ENCODE results near the gene LRRC53.

LRRC53 gene

DNA sequence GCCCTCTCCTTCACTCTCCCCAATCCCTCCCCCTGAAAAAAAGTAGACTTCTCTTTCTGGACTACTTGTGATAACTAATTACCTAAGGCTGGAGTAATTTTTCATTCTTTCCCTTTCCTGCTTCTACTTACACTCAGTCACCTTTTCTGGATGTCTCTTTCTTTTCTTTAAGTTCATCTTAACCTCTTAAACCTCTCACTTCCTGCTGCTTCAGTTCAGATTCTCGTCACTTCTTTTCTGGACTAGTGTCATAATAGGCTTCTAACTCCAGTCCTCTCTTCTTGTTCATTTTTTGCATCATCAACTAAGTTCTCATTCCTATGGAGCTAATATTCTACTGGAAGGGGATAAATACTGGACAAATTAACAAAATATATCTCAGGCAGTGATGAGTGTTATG lies 75.4 kb downstream of the LRRC53 start:
- H3K4me3 ChIP-seq (ENCODE audit: low read depth in 1 of 5, low read length in 5 of 5): no peak overlapping the region
- no peaks in the 10 kb centered on the region for H3K9me3 ChIP-seq (ENCODE audit: control insufficient read depth in 5 of 5, low read length in 5 of 5)
- no peak overlapping the region for H3K9ac ChIP-seq (ENCODE audit: low read length in 5 of 5)
- no peak overlapping the region for H3K27ac ChIP-seq (ENCODE audit: low read depth, low read length)
- no peaks in the 10 kb centered on the region for H3K4me1 ChIP-seq (ENCODE audit: control insufficient read depth in 5 of 5, insufficient read depth in 5 of 5, low read length in 5 of 5)
- H3K27me3 ChIP-seq (ENCODE audit: control insufficient read depth in 5 of 5, insufficient read depth in 4 of 5, low read length in 5 of 5): no peaks in the 10 kb centered on the region
- no peaks in the 10 kb centered on the region for H3K36me3 ChIP-seq (ENCODE audit: control insufficient read depth in 5 of 5, insufficient read depth in 5 of 5, low read length in 5 of 5)

DNA sequence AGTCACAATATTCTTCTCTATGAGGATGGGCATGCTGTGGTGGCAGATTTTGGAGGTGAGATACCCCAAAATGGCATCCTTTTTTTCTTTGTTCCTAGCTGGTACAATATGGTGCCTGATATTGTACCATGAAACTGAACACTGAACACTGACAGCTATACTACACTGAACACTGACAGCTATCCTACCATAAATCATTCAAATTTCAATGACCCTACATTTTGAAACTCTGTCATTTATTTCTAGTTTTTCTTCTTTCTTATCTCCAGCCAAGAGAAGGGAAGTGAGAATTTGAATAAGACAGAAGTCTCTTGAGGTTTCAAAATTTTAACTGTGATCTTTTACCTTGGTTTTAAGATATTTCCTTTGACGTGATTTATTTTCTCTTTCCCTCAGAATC lies 76.3 kb downstream of the LRRC53 start:
- Histone ChIP-seq H3K4me3 (ENCODE audit: low read depth in 1 of 5, low read length in 5 of 5) (no peak overlapping the region), H3K4me1 (ENCODE audit: control insufficient read depth in 5 of 5, insufficient read depth in 5 of 5, low read length in 5 of 5) (no peaks in the 10 kb centered on the region), H3K27ac (ENCODE audit: low read depth, low read length) (no peak overlapping the region), H3K9me3 (ENCODE audit: control insufficient read depth in 5 of 5, low read length in 5 of 5) (no peaks in the 10 kb centered on the region), H3K36me3 (ENCODE audit: control insufficient read depth in 5 of 5, insufficient read depth in 5 of 5, low read length in 5 of 5) (no peaks in the 10 kb centered on the region), H3K27me3 (ENCODE audit: control insufficient read depth in 5 of 5, insufficient read depth in 4 of 5, low read length in 5 of 5) (no peaks in the 10 kb centered on the region), H3K9ac (ENCODE audit: low read length in 5 of 5) (no peak overlapping the region)

DNA sequence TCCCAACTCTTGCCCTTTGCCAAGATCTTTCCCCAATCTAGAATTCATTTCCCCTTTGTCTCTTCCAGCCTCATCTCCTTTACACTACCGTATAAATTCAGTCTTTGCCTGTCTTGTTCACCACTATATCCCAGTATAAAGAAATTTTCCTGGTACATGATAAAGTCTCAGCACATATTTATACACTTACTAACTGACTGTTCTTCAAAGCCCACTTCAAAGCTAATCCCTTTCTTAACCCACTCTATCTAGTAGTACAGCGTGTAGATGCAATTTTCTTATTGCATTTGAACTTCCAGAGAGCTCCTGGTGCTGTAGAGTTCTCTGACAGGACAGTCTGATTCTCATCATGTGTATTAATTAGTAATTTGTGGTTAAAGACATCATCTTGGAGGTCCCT lies 78.1 kb downstream of the LRRC53 start:
- Histone ChIP-seq H3K9ac (ENCODE audit: low read length in 5 of 5) (no peak overlapping the region), H3K4me3 (ENCODE audit: low read depth in 1 of 5, low read length in 5 of 5) (no peak overlapping the region), H3K9me3 (ENCODE audit: control insufficient read depth in 5 of 5, low read length in 5 of 5) (no peaks in the 10 kb centered on the region), H3K36me3 (ENCODE audit: control insufficient read depth in 5 of 5, insufficient read depth in 5 of 5, low read length in 5 of 5) (no peaks in the 10 kb centered on the region), H3K4me1 (ENCODE audit: control insufficient read depth in 5 of 5, insufficient read depth in 5 of 5, low read length in 5 of 5) (no peaks in the 10 kb centered on the region), H3K27me3 (ENCODE audit: control insufficient read depth in 5 of 5, insufficient read depth in 4 of 5, low read length in 5 of 5) (no peaks in the 10 kb centered on the region), H3K27ac (ENCODE audit: low read depth, low read length) (no peak overlapping the region)

DNA sequence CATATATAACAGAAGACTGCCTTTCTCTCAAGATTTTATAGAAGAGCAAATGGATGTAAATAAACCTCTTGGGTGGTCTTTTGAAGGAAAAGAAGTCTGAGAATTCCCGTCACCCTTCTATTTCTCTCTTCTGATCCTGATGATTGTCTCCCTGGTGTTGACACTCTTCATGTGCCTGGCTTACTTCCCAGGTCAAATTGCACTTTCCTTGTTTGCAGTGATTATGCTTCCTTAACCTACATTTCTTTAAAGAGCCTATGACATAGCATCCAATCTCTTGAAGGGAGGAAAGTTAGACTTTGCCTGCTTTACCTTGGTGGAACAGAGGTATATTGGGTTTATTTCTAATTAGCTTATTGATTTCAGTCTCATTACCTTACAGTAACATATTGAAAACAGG lies 80.1 kb downstream of the LRRC53 start:
- H3K27ac ChIP-seq (ENCODE audit: low read depth, low read length): no peak overlapping the region
- no peaks in the 10 kb centered on the region for H3K36me3 ChIP-seq (ENCODE audit: control insufficient read depth in 5 of 5, insufficient read depth in 5 of 5, low read length in 5 of 5)
- no peaks in the 10 kb centered on the region for H3K27me3 ChIP-seq (ENCODE audit: control insufficient read depth in 5 of 5, insufficient read depth in 4 of 5, low read length in 5 of 5)
- H3K9ac ChIP-seq (ENCODE audit: low read length in 5 of 5): no peak overlapping the region
- H3K9me3 ChIP-seq (ENCODE audit: control insufficient read depth in 5 of 5, low read length in 5 of 5): no peaks in the 10 kb centered on the region
- no peak overlapping the region for H3K4me3 ChIP-seq (ENCODE audit: low read depth in 1 of 5, low read length in 5 of 5)
- no peaks in the 10 kb centered on the region for H3K4me1 ChIP-seq (ENCODE audit: control insufficient read depth in 5 of 5, insufficient read depth in 5 of 5, low read length in 5 of 5)

DNA sequence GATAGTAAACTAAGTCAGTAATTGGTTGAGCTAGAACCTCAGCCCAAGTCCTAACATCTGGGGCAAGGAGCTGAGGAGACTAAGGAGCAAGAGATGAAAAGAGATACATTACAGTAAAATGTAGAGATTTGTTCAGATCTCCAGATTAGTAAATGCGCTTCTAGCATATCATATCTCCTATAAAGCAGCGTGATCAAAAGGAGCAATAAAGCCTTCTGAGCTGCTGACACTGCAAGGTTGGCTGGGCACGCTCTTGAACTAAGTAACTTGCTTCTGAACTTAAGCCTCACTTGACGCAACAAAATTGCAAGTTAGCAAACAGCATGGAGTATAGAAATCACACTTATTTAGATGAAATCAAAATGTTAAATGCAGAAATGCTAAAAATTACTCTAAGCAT lies 80.9 kb downstream of the LRRC53 start:
- Histone ChIP-seq H3K36me3 (ENCODE audit: control insufficient read depth in 5 of 5, insufficient read depth in 5 of 5, low read length in 5 of 5) (no peaks in the 10 kb centered on the region), H3K9me3 (ENCODE audit: control insufficient read depth in 5 of 5, low read length in 5 of 5) (no peaks in the 10 kb centered on the region), H3K4me3 (ENCODE audit: low read depth in 1 of 5, low read length in 5 of 5) (no peak overlapping the region), H3K4me1 (ENCODE audit: control insufficient read depth in 5 of 5, insufficient read depth in 5 of 5, low read length in 5 of 5) (no peaks in the 10 kb centered on the region), H3K27me3 (ENCODE audit: control insufficient read depth in 5 of 5, insufficient read depth in 4 of 5, low read length in 5 of 5) (no peaks in the 10 kb centered on the region), H3K27ac (ENCODE audit: low read depth, low read length) (no peak overlapping the region), H3K9ac (ENCODE audit: low read length in 5 of 5) (no peak overlapping the region)

DNA sequence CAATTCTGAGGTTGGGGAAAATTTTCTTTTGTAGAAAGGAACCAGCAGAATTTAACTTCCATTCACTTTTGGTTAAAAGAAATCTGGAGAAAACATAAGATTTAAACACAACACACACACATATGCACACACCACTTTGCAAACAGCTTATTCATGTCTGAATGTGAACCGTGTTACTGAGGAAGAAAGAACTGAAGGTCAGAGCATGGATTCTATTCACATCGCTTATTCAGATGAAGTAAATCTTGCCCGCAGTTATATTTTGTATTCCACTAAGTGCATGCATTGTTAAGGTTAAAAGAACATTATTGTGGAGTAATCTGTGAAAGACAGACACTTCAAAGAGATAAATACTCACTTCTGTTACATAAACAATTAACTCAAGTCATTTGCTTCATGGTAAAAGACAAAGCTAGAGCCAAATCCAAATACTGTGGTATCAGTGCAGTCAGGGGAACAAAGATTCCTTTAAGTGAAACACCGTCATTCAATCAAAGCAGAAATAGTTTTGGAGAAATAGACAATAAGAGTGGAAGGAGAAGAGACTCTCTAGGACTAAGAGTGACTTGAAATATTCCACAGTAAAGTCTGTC lies 82.0 kb downstream of the LRRC53 start:
- no peak overlapping the region for H3K4me3 ChIP-seq (ENCODE audit: low read depth in 1 of 5, low read length in 5 of 5)
- no peaks in the 10 kb centered on the region for H3K4me1 ChIP-seq (ENCODE audit: control insufficient read depth in 5 of 5, insufficient read depth in 5 of 5, low read length in 5 of 5)
- H3K27me3 ChIP-seq (ENCODE audit: control insufficient read depth in 5 of 5, insufficient read depth in 4 of 5, low read length in 5 of 5): no peaks in the 10 kb centered on the region
- no peak overlapping the region for H3K9ac ChIP-seq (ENCODE audit: low read length in 5 of 5)
- no peaks in the 10 kb centered on the region for H3K9me3 ChIP-seq (ENCODE audit: control insufficient read depth in 5 of 5, low read length in 5 of 5)
- H3K27ac ChIP-seq (ENCODE audit: low read depth, low read length): no peak overlapping the region
- H3K36me3 ChIP-seq (ENCODE audit: control insufficient read depth in 5 of 5, insufficient read depth in 5 of 5, low read length in 5 of 5): no peaks in the 10 kb centered on the region

DNA sequence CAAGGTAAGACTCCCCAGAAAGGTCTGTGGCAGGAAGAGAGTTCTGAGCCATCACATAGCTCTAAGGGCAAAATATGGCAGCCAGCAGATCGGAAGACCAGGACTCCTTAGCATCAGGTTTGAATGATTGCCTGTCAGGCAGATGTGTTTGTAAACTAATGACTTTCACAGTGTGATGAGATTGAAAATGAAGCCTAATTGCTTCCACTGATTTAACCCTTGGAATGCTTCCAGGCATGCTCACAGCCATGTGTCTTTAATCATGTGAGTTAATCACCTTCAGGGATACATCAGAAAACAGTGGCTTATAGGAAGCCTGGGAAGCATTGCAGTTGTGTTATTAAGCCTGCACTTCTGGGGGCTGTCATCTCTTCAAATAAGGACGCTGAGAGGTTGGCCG lies 82.8 kb downstream of the LRRC53 start:
- H3K9me3 ChIP-seq (ENCODE audit: control insufficient read depth in 5 of 5, low read length in 5 of 5): no peaks in the 10 kb centered on the region
- H3K4me1 ChIP-seq (ENCODE audit: control insufficient read depth in 5 of 5, insufficient read depth in 5 of 5, low read length in 5 of 5): no peaks in the 10 kb centered on the region
- no peak overlapping the region for H3K4me3 ChIP-seq (ENCODE audit: low read depth in 1 of 5, low read length in 5 of 5)
- H3K27ac ChIP-seq (ENCODE audit: low read depth, low read length): no peak overlapping the region
- H3K9ac ChIP-seq (ENCODE audit: low read length in 5 of 5): no peak overlapping the region
- no peaks in the 10 kb centered on the region for H3K36me3 ChIP-seq (ENCODE audit: control insufficient read depth in 5 of 5, insufficient read depth in 5 of 5, low read length in 5 of 5)
- H3K27me3 ChIP-seq (ENCODE audit: control insufficient read depth in 5 of 5, insufficient read depth in 4 of 5, low read length in 5 of 5): no peaks in the 10 kb centered on the region

DNA sequence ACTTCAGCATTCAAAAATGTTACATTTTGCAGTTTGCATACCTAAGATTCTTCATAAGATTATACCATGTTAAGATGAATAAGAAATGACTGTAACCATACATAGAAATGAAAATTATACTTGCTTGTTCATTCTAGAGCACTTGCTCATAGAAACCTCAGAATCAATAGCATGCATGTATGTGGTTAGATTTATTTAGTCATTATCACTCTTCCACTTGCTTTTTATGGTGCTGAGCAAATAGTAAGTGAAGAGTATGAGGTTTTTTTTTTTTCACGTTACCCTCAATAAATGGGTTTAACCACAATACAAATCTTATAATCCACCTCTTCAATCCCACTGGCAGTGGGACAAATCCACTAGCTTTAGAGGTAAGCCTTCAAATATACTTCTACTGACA lies 84.7 kb downstream of the LRRC53 start:
- no peaks in the 10 kb centered on the region for H3K9me3 ChIP-seq (ENCODE audit: control insufficient read depth in 5 of 5, low read length in 5 of 5)
- no peaks in the 10 kb centered on the region for H3K27me3 ChIP-seq (ENCODE audit: control insufficient read depth in 5 of 5, insufficient read depth in 4 of 5, low read length in 5 of 5)
- no peak overlapping the region for H3K4me3 ChIP-seq (ENCODE audit: low read depth in 1 of 5, low read length in 5 of 5)
- no peaks in the 10 kb centered on the region for H3K4me1 ChIP-seq (ENCODE audit: control insufficient read depth in 5 of 5, insufficient read depth in 5 of 5, low read length in 5 of 5)
- H3K9ac ChIP-seq (ENCODE audit: low read length in 5 of 5): no peak overlapping the region
- no peak overlapping the region for H3K27ac ChIP-seq (ENCODE audit: low read depth, low read length)
- no peaks in the 10 kb centered on the region for H3K36me3 ChIP-seq (ENCODE audit: control insufficient read depth in 5 of 5, insufficient read depth in 5 of 5, low read length in 5 of 5)

DNA sequence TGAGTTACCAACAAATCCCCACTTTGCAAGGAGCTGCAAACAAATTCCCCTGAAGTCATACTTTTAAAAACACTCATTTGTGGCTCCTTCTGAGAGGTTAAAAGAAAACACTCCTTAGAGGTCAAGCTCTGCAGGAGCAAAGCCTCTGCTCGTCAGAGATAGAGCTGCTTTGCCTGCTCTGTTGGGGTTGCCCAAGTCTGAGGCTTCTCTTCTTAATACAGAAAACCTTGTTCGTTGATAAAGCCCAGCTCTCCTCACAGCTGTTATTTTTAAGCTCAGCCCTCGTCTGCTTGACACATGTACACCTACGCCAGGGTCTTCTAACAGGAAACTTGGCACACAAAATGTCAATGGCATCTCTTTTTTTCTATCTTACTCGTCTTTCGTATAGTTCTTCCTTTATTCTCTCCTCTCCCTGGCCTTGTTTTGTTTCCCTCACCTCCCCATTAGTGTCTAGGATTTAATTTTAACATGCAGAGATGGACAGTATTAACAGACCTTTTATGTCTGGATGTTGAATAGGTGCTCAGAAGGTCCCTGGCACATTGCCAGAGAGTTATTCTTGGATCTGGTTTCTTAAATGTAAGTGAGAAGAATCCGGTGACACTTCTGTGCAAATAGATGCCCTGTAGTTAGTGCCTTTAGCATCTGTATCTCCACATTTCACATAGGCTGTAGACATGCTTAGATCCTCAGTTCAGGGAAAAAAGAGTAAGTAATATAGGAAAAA lies 86.0 kb downstream of the LRRC53 start:
- Histone ChIP-seq H3K4me3 (ENCODE audit: low read depth in 1 of 5, low read length in 5 of 5) (no peak overlapping the region), H3K27me3 (ENCODE audit: control insufficient read depth in 5 of 5, insufficient read depth in 4 of 5, low read length in 5 of 5) (no peaks in the 10 kb centered on the region), H3K9me3 (ENCODE audit: control insufficient read depth in 5 of 5, low read length in 5 of 5) (no peaks in the 10 kb centered on the region), H3K9ac (ENCODE audit: low read length in 5 of 5) (no peak overlapping the region), H3K36me3 (ENCODE audit: control insufficient read depth in 5 of 5, insufficient read depth in 5 of 5, low read length in 5 of 5) (no peaks in the 10 kb centered on the region), H3K4me1 (ENCODE audit: control insufficient read depth in 5 of 5, insufficient read depth in 5 of 5, low read length in 5 of 5) (no peaks in the 10 kb centered on the region), H3K27ac (ENCODE audit: low read depth, low read length) (no peak overlapping the region)

DNA sequence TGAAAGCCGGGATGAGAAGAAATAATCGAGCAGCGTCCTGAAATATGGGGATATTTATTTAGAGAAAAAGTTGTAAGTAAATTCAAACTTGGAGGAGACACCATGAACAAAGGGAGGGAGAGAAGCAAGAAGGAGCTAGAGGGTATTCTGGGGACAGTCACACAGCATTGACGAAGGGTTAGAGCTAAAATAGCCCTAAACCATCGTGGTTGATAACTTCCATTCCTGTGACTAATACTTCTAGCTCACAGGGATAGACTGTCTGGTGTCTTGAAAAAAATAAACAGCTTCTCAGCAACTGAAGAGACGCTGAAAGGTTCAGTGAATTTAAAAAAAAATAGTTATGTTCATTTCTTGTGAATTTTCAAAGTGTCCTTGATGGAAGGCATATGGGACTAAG lies 86.7 kb downstream of the LRRC53 start:
- Histone ChIP-seq H3K27me3 (ENCODE audit: control insufficient read depth in 5 of 5, insufficient read depth in 4 of 5, low read length in 5 of 5) (no peaks in the 10 kb centered on the region), H3K4me1 (ENCODE audit: control insufficient read depth in 5 of 5, insufficient read depth in 5 of 5, low read length in 5 of 5) (no peaks in the 10 kb centered on the region), H3K9me3 (ENCODE audit: control insufficient read depth in 5 of 5, low read length in 5 of 5) (no peaks in the 10 kb centered on the region), H3K36me3 (ENCODE audit: control insufficient read depth in 5 of 5, insufficient read depth in 5 of 5, low read length in 5 of 5) (no peaks in the 10 kb centered on the region), H3K27ac (ENCODE audit: low read depth, low read length) (no peak overlapping the region), H3K9ac (ENCODE audit: low read length in 5 of 5) (no peak overlapping the region), H3K4me3 (ENCODE audit: low read depth in 1 of 5, low read length in 5 of 5) (no peak overlapping the region)
